Measurements from ENCODE around the gene SYT8. TPM values are rescaled to one million over a fixed set of nuclear protein-coding genes. Genes with fewer than 3 reads are reported as not detected.
A peak's percentile ranks its signal among the peaks of the same experiment; 100 is the strongest.

SYT8 gene
- total RNA-seq, 1 donor from 2014 or later: 16.2 TPM

- DNase-seq: no peak
Observed at GRCh38 chr11:1819074-1819473, 15.7 kb upstream of the SYT8 start.

GRCh38 chr11:1820463-1821325 is 14.1 kb upstream of the SYT8 start:
- DNase-seq: no peak

- DNase-seq: no peak
Observed at GRCh38 chr11:1821562-1821961, 13.2 kb upstream of the SYT8 start.

- no peak for DNase-seq
Observed at GRCh38 chr11:1822648-1823375, 12.0 kb upstream of the SYT8 start.

- no peak for DNase-seq
Observed at GRCh38 chr11:1823376-1824220, 11.2 kb upstream of the SYT8 start.

GRCh38 chr11:1824221-1825038 is 10.4 kb upstream of the SYT8 start:
- no peak for DNase-seq

GRCh38 chr11:1825039-1825740 is 9.6 kb upstream of the SYT8 start:
- peak; percentile 61 for DNase-seq

- no peak for DNase-seq
Observed at GRCh38 chr11:1825785-1826451, 8.9 kb upstream of the SYT8 start.

GRCh38 chr11:1826552-1827094 is 8.2 kb upstream of the SYT8 start:
- DNase-seq: peak; percentile 60

- peak; percentile 97 for DNase-seq
Observed at GRCh38 chr11:1827095-1827813, 7.5 kb upstream of the SYT8 start.

GRCh38 chr11:1827931-1828330 is 6.9 kb upstream of the SYT8 start:
- no peak for DNase-seq

- DNase-seq: no peak
Observed at GRCh38 chr11:1828542-1828941, 6.2 kb upstream of the SYT8 start.

GRCh38 chr11:1829039-1829820 is 5.6 kb upstream of the SYT8 start:
- DNase-seq: no peak

- DNase-seq: no peak
Observed at GRCh38 chr11:1830004-1830321, 4.8 kb upstream of the SYT8 start.

- DNase-seq: no peak
Observed at GRCh38 chr11:1830322-1831223, 4.2 kb upstream of the SYT8 start.

- no peak for DNase-seq
Observed at GRCh38 chr11:1831338-1832210, 3.2 kb upstream of the SYT8 start.

Data from tongue (tissue), 2 donors.